GM21360 (cell line): ENCODE results near the gene TCEAL8.
A peak's percentile ranks its signal among the peaks of the same experiment; 100 is the strongest.

Experiments used
- ATAC-seq: cut with Tn5 transposase; IDR thresholded peaks from one replicate; pipeline ENCODE4 v1.9.1; 2021; ENCODE audit warnings: mild to moderate bottlenecking, moderate library complexity; ENCODE audit not compliant: unreplicated experiment

Gene TCEAL8

DNA sequence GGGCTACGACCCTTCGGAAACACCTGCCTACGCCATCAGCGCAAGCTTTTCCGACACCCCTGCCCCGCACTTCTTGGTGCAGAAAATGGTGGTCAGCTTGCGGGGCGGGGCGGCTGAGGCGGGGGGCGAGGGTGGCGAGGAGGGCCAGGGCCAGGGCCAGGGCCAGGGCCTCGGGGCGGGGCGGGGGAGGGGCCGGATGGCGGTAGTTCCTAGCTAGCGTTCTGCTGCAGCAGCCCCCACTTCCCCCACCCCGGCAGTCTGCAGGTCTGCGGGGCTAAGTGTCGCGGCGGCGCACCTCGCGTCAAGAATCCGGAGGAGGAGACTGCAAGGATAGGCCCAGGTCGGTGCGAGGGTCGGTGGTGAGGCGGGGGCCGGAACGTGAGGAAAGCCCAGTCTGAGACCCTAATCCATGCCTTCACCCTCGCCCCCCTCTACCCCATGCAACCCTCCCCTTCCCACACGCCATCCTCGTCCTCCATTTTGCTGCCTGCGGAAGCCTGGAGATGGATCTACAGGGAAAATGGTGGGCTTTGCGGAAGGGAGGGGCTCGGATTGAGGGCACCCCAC is 39.4 kb downstream of the TCEAL8 start:
- ATAC-seq: peak; percentile 29

DNA sequence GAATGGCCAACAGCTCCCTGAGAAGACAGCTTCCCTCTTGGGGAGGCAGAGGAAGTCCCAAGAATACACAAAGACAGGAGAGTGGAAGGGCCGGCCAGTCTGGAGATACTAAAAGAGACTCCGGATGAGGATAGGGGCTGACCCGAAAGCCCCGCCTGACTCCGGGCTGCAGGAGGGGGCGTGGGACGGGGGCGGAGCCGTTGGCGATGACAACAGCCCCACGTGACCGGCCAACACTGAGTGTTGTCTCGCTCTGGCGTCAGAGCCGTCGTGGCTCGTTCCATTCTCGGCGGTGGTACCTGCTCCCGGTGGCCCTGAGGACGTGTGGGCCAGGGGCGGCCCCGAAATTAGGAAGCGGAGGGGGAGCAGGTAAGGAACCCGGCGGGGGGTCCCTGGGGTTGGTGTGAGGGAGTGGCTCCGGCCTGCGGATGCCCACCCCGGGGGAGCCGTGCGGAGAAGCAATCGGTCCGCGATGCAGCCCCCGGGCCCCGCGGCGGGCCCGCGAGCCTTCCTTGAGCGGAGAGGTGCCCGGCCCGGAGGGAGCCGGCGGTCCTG is 40.0 kb downstream of the TCEAL8 start, which contains the start of gene BEX4:
TSS of gene BEX4 (plus strand) at position 239 of the 555 bp plus-strand sequence. CDS start 1,046 bp downstream, outside the sequence.
- peak; percentile 93 for ATAC-seq

DNA sequence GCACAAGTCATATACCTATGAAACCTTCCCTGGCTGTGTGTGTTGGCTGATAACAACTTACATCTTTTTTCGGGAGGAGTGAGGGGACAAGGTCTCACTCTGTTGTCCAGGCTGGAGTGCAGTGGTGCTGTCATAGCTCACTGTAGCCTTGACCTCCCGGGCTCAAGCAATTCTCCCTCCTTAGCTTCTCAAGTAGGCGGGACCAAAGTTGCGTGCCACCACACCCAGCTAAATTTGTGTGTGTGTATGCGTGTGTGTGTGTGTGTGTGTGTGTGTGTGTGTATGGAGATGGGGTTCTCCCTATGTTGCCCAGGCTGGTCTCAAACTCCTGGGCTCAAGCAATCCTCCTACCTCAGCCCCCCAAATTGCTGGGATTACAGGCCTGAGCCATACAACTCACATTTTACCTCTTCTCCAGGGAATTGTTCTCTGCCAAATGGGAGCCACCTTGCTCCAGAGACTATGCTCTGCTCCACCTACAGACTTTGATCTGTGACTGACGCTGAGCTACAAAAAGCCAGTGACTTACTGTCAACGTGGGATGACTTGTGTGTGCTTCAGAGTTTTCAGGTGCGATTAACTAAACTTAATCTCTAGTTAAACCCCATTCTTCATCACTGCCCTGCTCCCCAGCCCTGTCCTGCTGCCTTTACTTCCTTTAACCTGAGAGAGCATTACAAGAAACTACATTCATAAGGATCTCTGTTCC is 42.1 kb downstream of the TCEAL8 start:
- ATAC-seq: no peak

GRCh38 chrX:103211012-103211715 is 43.8 kb downstream of the TCEAL8 start:
- ATAC-seq: no peak

- no peak for ATAC-seq
These were observed 44.9 kb downstream of the TCEAL8 start for GRCh38 chrX:103210056-103210455.
